Keratinocyte (primary cell): ENCODE data around the gene GBGT1.

Source experiments
- EZH2 ChIP-seq: IDR thresholded peaks from one replicate; pipeline ENCODE4 v1.6.1; 2012; ENCODE audit warnings: inconsistent platforms, mild to moderate bottlenecking, low read length, moderate library complexity
- TF ChIP-seq, protein P1 (sequence below), 3 experiments: IDR thresholded peaks in 1 of 3; conservative IDR thresholded peaks in 1 of 3; optimal IDR thresholded peaks in 1 of 3; 2 replicates in 2 of 3; 3 replicates in 1 of 3; pipeline versions ENCODE3 to v1.5.1; 2011; ENCODE audit warnings: low read length in 3 of 3, mild to moderate bottlenecking in 3 of 3, moderate library complexity in 2 of 3, control low read depth in 1 of 3, inconsistent platforms in 1 of 3; ENCODE audit not compliant: insufficient read depth in 2 of 3; ENCODE audit errors: extremely low read depth in 1 of 3

DNA sequence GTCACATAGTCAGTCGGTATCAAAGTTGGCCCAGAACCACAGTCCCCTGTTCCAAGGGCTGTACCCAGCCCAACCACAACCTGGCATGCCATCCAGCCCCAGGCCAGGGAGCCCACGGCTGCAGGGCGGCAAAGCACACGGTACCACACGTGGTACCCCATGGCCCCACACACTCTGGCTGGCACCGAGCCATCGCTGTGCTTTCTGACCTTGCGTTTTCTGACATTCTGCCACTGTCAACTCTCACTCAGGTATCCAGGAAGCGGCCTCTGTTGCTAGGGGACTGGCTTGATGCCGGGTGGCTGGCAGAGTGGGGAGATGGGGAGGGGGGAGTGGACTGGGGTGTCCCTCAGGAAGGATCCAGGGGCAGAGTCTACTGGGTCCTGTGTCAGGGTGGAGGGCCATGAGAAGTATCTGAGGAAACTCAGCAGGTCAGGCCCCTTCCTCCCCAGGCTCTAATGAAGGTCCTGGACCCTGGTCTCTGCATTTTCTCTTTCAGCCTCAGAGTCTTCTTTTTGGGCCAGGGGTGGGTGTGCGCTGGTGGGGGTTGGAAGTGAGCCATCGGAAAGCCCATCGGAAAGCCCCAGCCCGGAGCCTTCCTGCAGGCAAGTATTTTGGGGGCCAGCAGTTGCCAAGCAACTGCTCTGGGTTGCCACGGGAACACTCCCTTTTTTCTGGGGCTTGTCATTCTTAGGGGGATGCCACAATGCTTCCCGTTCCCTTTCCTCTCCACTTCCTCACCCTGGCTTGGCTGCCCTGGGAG is 21.7 kb downstream of the GBGT1 start:
- TF ChIP-seq, protein P1, sequence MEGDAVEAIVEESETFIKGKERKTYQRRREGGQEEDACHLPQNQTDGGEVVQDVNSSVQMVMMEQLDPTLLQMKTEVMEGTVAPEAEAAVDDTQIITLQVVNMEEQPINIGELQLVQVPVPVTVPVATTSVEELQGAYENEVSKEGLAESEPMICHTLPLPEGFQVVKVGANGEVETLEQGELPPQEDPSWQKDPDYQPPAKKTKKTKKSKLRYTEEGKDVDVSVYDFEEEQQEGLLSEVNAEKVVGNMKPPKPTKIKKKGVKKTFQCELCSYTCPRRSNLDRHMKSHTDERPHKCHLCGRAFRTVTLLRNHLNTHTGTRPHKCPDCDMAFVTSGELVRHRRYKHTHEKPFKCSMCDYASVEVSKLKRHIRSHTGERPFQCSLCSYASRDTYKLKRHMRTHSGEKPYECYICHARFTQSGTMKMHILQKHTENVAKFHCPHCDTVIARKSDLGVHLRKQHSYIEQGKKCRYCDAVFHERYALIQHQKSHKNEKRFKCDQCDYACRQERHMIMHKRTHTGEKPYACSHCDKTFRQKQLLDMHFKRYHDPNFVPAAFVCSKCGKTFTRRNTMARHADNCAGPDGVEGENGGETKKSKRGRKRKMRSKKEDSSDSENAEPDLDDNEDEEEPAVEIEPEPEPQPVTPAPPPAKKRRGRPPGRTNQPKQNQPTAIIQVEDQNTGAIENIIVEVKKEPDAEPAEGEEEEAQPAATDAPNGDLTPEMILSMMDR (optimal IDR thresholded peaks at IDR 0.05 in 1 of 3, IDR thresholded peaks at IDR 0.05 in 1 of 3, conservative IDR thresholded peaks at IDR 0.05 in 1 of 3; ENCODE audit: extremely low read depth in 1 of 3, insufficient read depth in 2 of 3, low read length in 3 of 3): no peak
- TF ChIP-seq EZH2: no peak
